GM23338 (cell line): ENCODE data around the gene OR2V2. TPM values are rescaled to one million over a fixed set of nuclear protein-coding genes. Genes with fewer than 3 reads are reported as not detected.

Experiments used
- ATAC-seq: fragments of 200-7000 bp; cut with Tn5 transposase; 3 replicates; pipeline ENCODE4 v1.9.1; 2020
- DNase-seq: peaks from one replicate; pipeline ENCODE4 v3.0.0-alpha.2; 2015; ENCODE audit warnings: low spot score
- H2AFZ ChIP-seq: fragments of 200-600 bp; sonication (generic); 2 replicates; pipeline ENCODE4 v1.8.0; 2016; ENCODE audit warnings: antibody characterized with exemption, mild to moderate bottlenecking, moderate library complexity
- H3F3A ChIP-seq: fragments of 200-600 bp; sonication (generic); replicated peaks from 2 replicates; pipeline ENCODE4 v1.8.0; 2017; ENCODE audit warnings: antibody characterized with exemption, mixed run types, low read depth
- H3K27ac ChIP-seq: fragments of 200-600 bp; sonication (generic); 2 replicates; pipeline ENCODE4 v1.6.1; 2016; ENCODE audit warnings: low read depth
- H3K27me3 ChIP-seq: fragments of 200-600 bp; sonication (generic); 2 replicates; pipeline ENCODE4 v1.8.0; 2016; ENCODE audit warnings: mild to moderate bottlenecking, mixed run types, moderate library complexity; ENCODE audit not compliant: insufficient read depth
- H3K36me3 ChIP-seq: fragments of 200-600 bp; sonication (generic); 2 replicates; pipeline ENCODE4 v1.8.0; 2016; ENCODE audit warnings: mild to moderate bottlenecking; ENCODE audit not compliant: insufficient read depth
- H3K4me1 ChIP-seq: fragments of 200-600 bp; sonication (generic); 2 replicates; pipeline ENCODE4 v1.8.0; 2016; ENCODE audit warnings: mild to moderate bottlenecking, moderate library complexity; ENCODE audit not compliant: insufficient read depth
- H3K4me2 ChIP-seq: fragments of 200-600 bp; sonication (generic); 2 replicates; pipeline ENCODE4 v1.7.1; 2017; ENCODE audit warnings: mixed run types
- H3K4me3 ChIP-seq: fragments of 200-600 bp; sonication (generic); 2 replicates; pipeline ENCODE4 v1.6.1; 2016; ENCODE audit warnings: mixed run types
- H3K79me2 ChIP-seq: fragments of 200-600 bp; sonication (generic); replicated peaks from 2 replicates; pipeline ENCODE4 v1.8.0; 2017; ENCODE audit warnings: mild to moderate bottlenecking; ENCODE audit not compliant: insufficient read depth
- H3K9me2 ChIP-seq: fragments of 200-600 bp; sonication (generic); 2 replicates; pipeline ENCODE4 v1.8.0; 2017; ENCODE audit not compliant: insufficient read depth
- H4K20me1 ChIP-seq: fragments of 200-600 bp; sonication (generic); replicated peaks from 2 replicates; pipeline ENCODE4 v1.8.0; 2017; ENCODE audit warnings: mild to moderate bottlenecking; ENCODE audit not compliant: insufficient read depth
- H3K27ac Mint-ChIP-seq: 2 replicates; pipeline ENCODE4 v1.8.0; 2020; ENCODE audit warnings: inconsistent platforms, mild to moderate bottlenecking, moderate library complexity, mixed read lengths
- H3K27me3 Mint-ChIP-seq: 3 replicates; pipeline ENCODE4 v1.8.0; 2022; ENCODE audit warnings: low read depth, mild to moderate bottlenecking, moderate library complexity, mixed read lengths, inconsistent platforms; ENCODE audit not compliant: insufficient read depth, poor library complexity
- H3K36me3 Mint-ChIP-seq: 3 replicates; pipeline ENCODE4 v1.8.0; 2021; ENCODE audit warnings: low read depth, mild to moderate bottlenecking, inconsistent platforms, moderate library complexity, mixed read lengths
- H3K4me1 Mint-ChIP-seq: 3 replicates; pipeline ENCODE4 v1.8.0; 2020; ENCODE audit warnings: mild to moderate bottlenecking, inconsistent platforms, mixed read lengths
- H3K4me3 Mint-ChIP-seq: 3 replicates; pipeline ENCODE4 v1.8.0; 2021; ENCODE audit warnings: moderate library complexity, mild to moderate bottlenecking, inconsistent platforms, mixed read lengths
- H3K9me3 Mint-ChIP-seq: 3 replicates; pipeline ENCODE4 v1.8.0; 2020; ENCODE audit warnings: moderate library complexity, mild to moderate bottlenecking, inconsistent platforms, mixed read lengths
- NANOG ChIP-seq: IDR thresholded peaks from 2 replicates; pipeline ENCODE4 v1.6.1; 2016; ENCODE audit warnings: antibody characterized with exemption, borderline replicate concordance
- STAT1 ChIP-seq: IDR thresholded peaks from one replicate; pipeline ENCODE4 v1.6.1; 2016; ENCODE audit warnings: antibody characterized with exemption; ENCODE audit not compliant: unreplicated experiment
- ZNF462 ChIP-seq: fragments of 250-450 bp; sonication (Bioruptor Pico); IDR thresholded peaks from 2 replicates; pipeline ENCODE4 v1.5.0; 2020; ENCODE audit warnings: mild to moderate bottlenecking, moderate library complexity
- polyA plus RNA-seq: library from polyadenylated mRNA; unstranded; fragments of >200 nt; fragmentation: Nextera tagmentation; extraction: Ambion mirVana; gene quantifications from 2 replicates; pipeline ENCODE4 v1.2.1, GENCODE V29; 2016
- total RNA-seq: library from RNA; depleted of rRNA; stranded (reverse); fragments of >200 nt; shearing (Covaris generic); gene quantifications from 2 replicates; pipeline ENCODE4 v1.2.3, GENCODE V29; 2014
- TF ChIP-seq, protein P1 (sequence below), 2 experiments: fragments of 200-600 bp in 1 of 2; sonication (generic) in 1 of 2; conservative IDR thresholded peaks; 2 replicates each; pipeline versions ENCODE4 v1.5.1 to v1.6.1; 2016 to 2017; ENCODE audit warnings: antibody characterized with exemption in 2 of 2, low read depth in 2 of 2, mild to moderate bottlenecking in 2 of 2, moderate library complexity in 1 of 2
- TF ChIP-seq, protein P2 (sequence below): IDR thresholded peaks from 2 replicates; pipeline ENCODE4 v1.6.1; 2016; ENCODE audit warnings: antibody characterized with exemption
- TF ChIP-seq, protein P3 (sequence below): IDR thresholded peaks from one replicate; pipeline ENCODE4 v1.6.1; 2018; ENCODE audit warnings: antibody characterized with exemption; ENCODE audit not compliant: unreplicated experiment

Gene OR2V2
- total and polyA plus RNA-seq, 2 experiments from 2014 or later, result not detected

GRCh38 chr5:181111010-181111409 is 36.4 kb upstream of the OR2V2 start:
- H3K4me3 ChIP-seq, result no peak overlapping the region
- 0 out of 2 replicates have a peak, but pooled peaks cover 6% of the 10 kb centered on the region for H3F3A ChIP-seq
- H3K9me2 ChIP-seq, result no peaks in the 10 kb centered on the region
- no peak overlapping the region for H3K4me2 ChIP-seq
- peaks cover 3% of the 10 kb centered on the region; the same call in 2 of the 3 replicates for H3K36me3 Mint-ChIP-seq
- H4K20me1 ChIP-seq, result no peaks in the 10 kb centered on the region
- H3K4me1 ChIP-seq, result peaks cover 33% of the 10 kb centered on the region
- H3K4me1 Mint-ChIP-seq, result peaks cover 27% of the 10 kb centered on the region
- ATAC-seq (peak; percentile 11), DNase-seq (peak; percentile 34)
- H3K79me2 ChIP-seq, result no peaks in the 10 kb centered on the region
- no peak overlapping the region; the same call in 2 of the 3 replicates for H3K4me3 Mint-ChIP-seq
- no peaks in the 10 kb centered on the region for H3K36me3 ChIP-seq
- no peak for TF ChIP-seq STAT1
- TF ChIP-seq, protein P1, sequence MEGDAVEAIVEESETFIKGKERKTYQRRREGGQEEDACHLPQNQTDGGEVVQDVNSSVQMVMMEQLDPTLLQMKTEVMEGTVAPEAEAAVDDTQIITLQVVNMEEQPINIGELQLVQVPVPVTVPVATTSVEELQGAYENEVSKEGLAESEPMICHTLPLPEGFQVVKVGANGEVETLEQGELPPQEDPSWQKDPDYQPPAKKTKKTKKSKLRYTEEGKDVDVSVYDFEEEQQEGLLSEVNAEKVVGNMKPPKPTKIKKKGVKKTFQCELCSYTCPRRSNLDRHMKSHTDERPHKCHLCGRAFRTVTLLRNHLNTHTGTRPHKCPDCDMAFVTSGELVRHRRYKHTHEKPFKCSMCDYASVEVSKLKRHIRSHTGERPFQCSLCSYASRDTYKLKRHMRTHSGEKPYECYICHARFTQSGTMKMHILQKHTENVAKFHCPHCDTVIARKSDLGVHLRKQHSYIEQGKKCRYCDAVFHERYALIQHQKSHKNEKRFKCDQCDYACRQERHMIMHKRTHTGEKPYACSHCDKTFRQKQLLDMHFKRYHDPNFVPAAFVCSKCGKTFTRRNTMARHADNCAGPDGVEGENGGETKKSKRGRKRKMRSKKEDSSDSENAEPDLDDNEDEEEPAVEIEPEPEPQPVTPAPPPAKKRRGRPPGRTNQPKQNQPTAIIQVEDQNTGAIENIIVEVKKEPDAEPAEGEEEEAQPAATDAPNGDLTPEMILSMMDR (conservative IDR thresholded peaks at IDR 0.05; ENCODE audit: low read depth in 2 of 2), result peak; percentile 34 to 46
- TF ChIP-seq, protein P2, sequence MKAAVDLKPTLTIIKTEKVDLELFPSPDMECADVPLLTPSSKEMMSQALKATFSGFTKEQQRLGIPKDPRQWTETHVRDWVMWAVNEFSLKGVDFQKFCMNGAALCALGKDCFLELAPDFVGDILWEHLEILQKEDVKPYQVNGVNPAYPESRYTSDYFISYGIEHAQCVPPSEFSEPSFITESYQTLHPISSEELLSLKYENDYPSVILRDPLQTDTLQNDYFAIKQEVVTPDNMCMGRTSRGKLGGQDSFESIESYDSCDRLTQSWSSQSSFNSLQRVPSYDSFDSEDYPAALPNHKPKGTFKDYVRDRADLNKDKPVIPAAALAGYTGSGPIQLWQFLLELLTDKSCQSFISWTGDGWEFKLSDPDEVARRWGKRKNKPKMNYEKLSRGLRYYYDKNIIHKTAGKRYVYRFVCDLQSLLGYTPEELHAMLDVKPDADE, result no peak
- peaks cover 51% of the 10 kb centered on the region for H3K27me3 ChIP-seq
- no peak overlapping the region for H3K27ac Mint-ChIP-seq
- no peak overlapping the region for H3K27ac ChIP-seq
- peaks cover 39% of the 10 kb centered on the region for H3K27me3 Mint-ChIP-seq
- peaks cover 9% of the 10 kb centered on the region; the same call in 2 of the 3 replicates for H3K9me3 Mint-ChIP-seq
- no peak overlapping the region for H2AFZ ChIP-seq

DNA sequence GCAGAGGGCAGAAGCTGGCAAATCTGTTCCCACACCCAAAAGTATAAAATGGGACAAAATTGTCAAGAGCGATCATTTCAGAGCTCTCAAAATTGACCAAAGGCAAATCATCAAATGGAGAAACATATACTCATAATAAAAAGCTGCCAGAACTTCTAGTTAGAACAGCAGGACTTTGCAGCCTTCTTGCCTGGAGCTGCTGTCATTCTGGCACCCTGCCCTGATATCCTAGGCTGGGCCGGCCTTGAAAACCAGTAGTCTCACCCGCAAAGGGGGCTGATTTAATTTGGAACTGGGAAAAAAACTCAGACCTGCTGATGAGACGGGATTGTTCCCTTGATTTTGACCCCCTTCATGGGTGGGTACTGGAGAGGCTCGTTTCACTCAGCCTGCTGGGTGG is 34.9 kb upstream of the OR2V2 start:
- Histone ChIP-seq H2AFZ (no peak overlapping the region), H3K79me2 (no peaks in the 10 kb centered on the region), H3K4me1 (peaks cover 42% of the 10 kb centered on the region), H3K9me2 (no peaks in the 10 kb centered on the region), H3K27me3 (peaks cover 62% of the 10 kb centered on the region), H3K27ac (no peak overlapping the region), H3K36me3 (no peaks in the 10 kb centered on the region), H3K4me3 (no peak overlapping the region), H3K4me2 (no peak overlapping the region), H3F3A (0 out of 2 replicates have a peak, but pooled peaks cover 6% of the 10 kb centered on the region), H4K20me1 (no peaks in the 10 kb centered on the region)
- DNase-seq, result no peak
- peaks cover 31% of the 10 kb centered on the region for H3K4me1 Mint-ChIP-seq
- peaks cover 3% of the 10 kb centered on the region; the same call in 2 of the 3 replicates for H3K36me3 Mint-ChIP-seq
- H3K4me3 Mint-ChIP-seq, result no peak overlapping the region
- ATAC-seq, result no peak
- peaks cover 9% of the 10 kb centered on the region; the same call in 2 of the 3 replicates for H3K9me3 Mint-ChIP-seq
- H3K27me3 Mint-ChIP-seq, result peaks cover 45% of the 10 kb centered on the region
- no peak overlapping the region for H3K27ac Mint-ChIP-seq
- TF ChIP-seq, protein P3, sequence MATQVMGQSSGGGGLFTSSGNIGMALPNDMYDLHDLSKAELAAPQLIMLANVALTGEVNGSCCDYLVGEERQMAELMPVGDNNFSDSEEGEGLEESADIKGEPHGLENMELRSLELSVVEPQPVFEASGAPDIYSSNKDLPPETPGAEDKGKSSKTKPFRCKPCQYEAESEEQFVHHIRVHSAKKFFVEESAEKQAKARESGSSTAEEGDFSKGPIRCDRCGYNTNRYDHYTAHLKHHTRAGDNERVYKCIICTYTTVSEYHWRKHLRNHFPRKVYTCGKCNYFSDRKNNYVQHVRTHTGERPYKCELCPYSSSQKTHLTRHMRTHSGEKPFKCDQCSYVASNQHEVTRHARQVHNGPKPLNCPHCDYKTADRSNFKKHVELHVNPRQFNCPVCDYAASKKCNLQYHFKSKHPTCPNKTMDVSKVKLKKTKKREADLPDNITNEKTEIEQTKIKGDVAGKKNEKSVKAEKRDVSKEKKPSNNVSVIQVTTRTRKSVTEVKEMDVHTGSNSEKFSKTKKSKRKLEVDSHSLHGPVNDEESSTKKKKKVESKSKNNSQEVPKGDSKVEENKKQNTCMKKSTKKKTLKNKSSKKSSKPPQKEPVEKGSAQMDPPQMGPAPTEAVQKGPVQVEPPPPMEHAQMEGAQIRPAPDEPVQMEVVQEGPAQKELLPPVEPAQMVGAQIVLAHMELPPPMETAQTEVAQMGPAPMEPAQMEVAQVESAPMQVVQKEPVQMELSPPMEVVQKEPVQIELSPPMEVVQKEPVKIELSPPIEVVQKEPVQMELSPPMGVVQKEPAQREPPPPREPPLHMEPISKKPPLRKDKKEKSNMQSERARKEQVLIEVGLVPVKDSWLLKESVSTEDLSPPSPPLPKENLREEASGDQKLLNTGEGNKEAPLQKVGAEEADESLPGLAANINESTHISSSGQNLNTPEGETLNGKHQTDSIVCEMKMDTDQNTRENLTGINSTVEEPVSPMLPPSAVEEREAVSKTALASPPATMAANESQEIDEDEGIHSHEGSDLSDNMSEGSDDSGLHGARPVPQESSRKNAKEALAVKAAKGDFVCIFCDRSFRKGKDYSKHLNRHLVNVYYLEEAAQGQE, result no peak
- no peak for TF ChIP-seq NANOG
- TF ChIP-seq, protein P2, result no peak
- no peak for TF ChIP-seq ZNF462 (CRISPR knock-in tag)
